ENCODE results near the gene MTX3.
A peak's percentile ranks its signal among the peaks of the same experiment; 100 is the strongest.

The MTX3 gene

GRCh38 chr5:79936002-79936645 lies 54.9 kb downstream of the MTX3 start:
- DNase-seq (ENCODE audit: low spot score), result no peak

GRCh38 chr5:79934681-79935080 lies 56.4 kb downstream of the MTX3 start:
- no peak for DNase-seq (ENCODE audit: low spot score)

- no peak for DNase-seq (ENCODE audit: low spot score)
Measured at GRCh38 chr5:79932510-79933504, 58.3 kb downstream of the MTX3 start.

GRCh38 chr5:79931866-79932265 lies 59.2 kb downstream of the MTX3 start:
- no peak for DNase-seq (ENCODE audit: low spot score)

- no peak for DNase-seq (ENCODE audit: low spot score)
Measured at GRCh38 chr5:79931409-79931808, 59.7 kb downstream of the MTX3 start.

GRCh38 chr5:79929095-79929494 lies 62.0 kb downstream of the MTX3 start:
- peak; percentile 5 for DNase-seq (ENCODE audit: low spot score)
